Measurements from ENCODE around the gene ARL5A.

ARL5A gene

DNA sequence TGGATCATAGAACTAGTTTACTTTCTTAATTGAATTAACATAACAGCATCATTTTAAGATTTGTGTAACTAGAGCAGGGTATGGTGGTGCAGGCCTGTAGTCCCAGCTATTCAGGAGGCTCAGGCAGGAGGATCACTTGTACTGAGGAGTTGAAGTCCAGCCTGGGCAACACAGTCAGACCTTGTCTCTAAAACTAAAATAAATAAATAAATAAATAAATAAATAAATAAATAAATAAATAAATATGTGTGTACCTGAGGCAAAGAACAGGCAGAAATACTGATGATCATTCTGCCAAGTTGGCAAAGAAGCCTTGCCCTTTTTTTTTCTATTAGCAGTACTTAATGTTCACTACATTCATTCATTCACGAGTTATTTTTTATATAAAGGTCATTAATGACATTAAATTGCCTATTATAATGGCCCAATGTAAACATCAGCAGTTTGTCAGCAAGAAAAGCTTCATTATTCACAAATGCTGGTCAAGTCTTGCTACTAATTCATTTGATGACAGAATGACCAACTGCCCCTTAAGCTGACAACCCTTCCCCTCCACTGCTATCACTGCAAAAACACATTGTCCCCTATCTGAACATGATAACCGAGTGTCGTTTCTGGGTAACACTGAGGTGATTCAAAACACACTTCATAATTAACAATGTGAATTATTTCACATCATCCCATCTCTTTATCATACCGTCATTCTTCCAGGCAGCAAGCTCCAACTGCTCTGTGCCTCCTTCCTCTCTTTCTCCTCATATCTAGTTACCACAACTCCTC, 39.0 kb downstream of the ARL5A start:
- no peak for FAIRE-seq
- DNase-seq (ENCODE audit: insufficient read length, low spot score), result no peak
- TF ChIP-seq CTCF (IDR thresholded peaks at IDR 0.05; ENCODE audit: insufficient read depth, missing control alignments), result no peak

GRCh38 chr2:151786483-151786882, 41.7 kb downstream of the ARL5A start:
- DNase-seq (ENCODE audit: insufficient read length, low spot score) (no peak), FAIRE-seq (no peak)
- TF ChIP-seq CTCF (IDR thresholded peaks at IDR 0.05; ENCODE audit: insufficient read depth, missing control alignments), result no peak

GRCh38 chr2:151786077-151786476, 42.1 kb downstream of the ARL5A start:
- DNase-seq (ENCODE audit: insufficient read length, low spot score), result no peak
- TF ChIP-seq CTCF (IDR thresholded peaks at IDR 0.05; ENCODE audit: insufficient read depth, missing control alignments), result no peak
- FAIRE-seq, result no peak

DNA sequence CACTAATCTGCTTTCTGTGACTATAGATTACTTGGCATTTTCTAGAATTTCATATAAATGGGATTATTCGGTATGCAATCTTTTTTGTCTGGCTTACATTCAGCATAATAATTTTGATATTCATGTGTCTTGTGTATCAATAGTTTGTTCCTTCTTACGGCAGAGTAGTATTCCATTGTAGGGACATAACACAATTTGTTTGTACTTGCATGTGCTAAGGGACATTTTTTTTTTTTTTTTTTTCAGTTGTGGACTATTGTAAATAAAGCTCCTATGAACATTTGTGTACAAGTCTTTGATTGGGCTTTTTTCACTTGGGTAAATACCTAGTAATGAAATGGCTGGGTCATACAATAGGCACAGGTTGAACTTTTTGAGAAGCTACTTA, 45.1 kb downstream of the ARL5A start:
- FAIRE-seq (no peak), DNase-seq (ENCODE audit: insufficient read length, low spot score) (no peak)
- TF ChIP-seq CTCF (IDR thresholded peaks at IDR 0.05; ENCODE audit: insufficient read depth, missing control alignments), result no peak

- DNase-seq (ENCODE audit: insufficient read length, low spot score) (no peak), FAIRE-seq (no peak)
- no peak for TF ChIP-seq CTCF (IDR thresholded peaks at IDR 0.05; ENCODE audit: insufficient read depth, missing control alignments)
Observed at GRCh38 chr2:151782378-151783132, 45.7 kb downstream of the ARL5A start.

- FAIRE-seq, result no peak
- no peak for TF ChIP-seq CTCF (IDR thresholded peaks at IDR 0.05; ENCODE audit: insufficient read depth, missing control alignments)
Observed at GRCh38 chr2:151781642-151782041, 46.6 kb downstream of the ARL5A start.

DNA sequence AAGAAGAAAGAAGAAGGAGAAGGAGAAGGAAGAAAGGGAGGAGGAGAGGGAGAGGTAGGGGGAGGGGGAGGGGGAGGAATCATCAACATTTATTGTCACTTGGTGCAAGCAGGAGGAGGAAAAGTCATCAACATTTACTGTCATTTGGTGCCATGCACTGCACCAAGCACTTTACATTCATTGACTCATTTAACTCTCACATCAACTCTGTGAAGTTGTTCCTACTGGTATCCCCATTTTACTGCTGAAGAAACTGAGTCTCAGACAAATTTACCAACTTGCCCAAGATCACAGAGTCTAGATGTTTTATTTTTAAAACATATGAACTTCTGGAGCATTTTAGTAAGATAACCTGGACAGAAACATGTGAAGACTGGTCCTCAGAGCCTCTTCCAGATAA, 47.3 kb downstream of the ARL5A start:
- no peak for DNase-seq (ENCODE audit: insufficient read length, low spot score)
- TF ChIP-seq CTCF (IDR thresholded peaks at IDR 0.05; ENCODE audit: insufficient read depth, missing control alignments), result no peak
- FAIRE-seq, result no peak

More at GRCh38 chr2:151781642-151782041, 46.6 kb downstream of the ARL5A start:
- no peak for DNase-seq (ENCODE audit: insufficient read length, low spot score)
